ENCODE results near the gene ARHGEF40.

The ARHGEF40 gene

GRCh38 chr14:21075719-21076437 is 5.8 kb downstream of the ARHGEF40 start:
- WGBS (ENCODE audit: insufficient coverage): 97% methylated on average over 9 of the region's 9 CpGs
- Histone ChIP-seq H3K4me1 (ENCODE audit: control extremely low read depth in 1 of 4, control insufficient read depth in 4 of 4, insufficient read depth in 4 of 4, low read length in 3 of 4) (peaks cover 5 to 23% (median 20%) of the 10 kb centered on the region in 4 experiments), H3K9me3 (ENCODE audit: control extremely low read depth in 1 of 5, control insufficient read depth in 4 of 5, insufficient read depth in 2 of 5, low read depth in 1 of 5, low read length in 4 of 5) (no peaks in the 10 kb centered on the region), H3K36me3 (ENCODE audit: control insufficient read depth in 4 of 4, insufficient read depth in 4 of 4, low read length in 3 of 4) (peaks cover 2 to 60% (median 40%) of the 10 kb centered on the region in 4 experiments), H3K27me3 (replicated peaks in 2 of 5; ENCODE audit: control insufficient read depth in 4 of 5, insufficient read depth in 5 of 5, low read length in 4 of 5) (no peaks in the 10 kb centered on the region), H3K27ac (ENCODE audit: insufficient read depth in 1 of 2, low read depth in 1 of 2, low read length in 2 of 2, poor library complexity in 1 of 2, severe bottlenecking in 2 of 2) (no peak overlapping the region), H3K4me3 (ENCODE audit: control insufficient read depth in 1 of 7, extremely low read depth in 1 of 7, insufficient read depth in 4 of 7, low read depth in 2 of 7, low read length in 6 of 7) (no peak overlapping the region)
- DNase-seq: no peak
- POLR2A ChIA-PET: no interaction called here
- CTCF ChIA-PET: interaction anchor here (1.5 to 6.2 kb wide), 3 partner anchors 10 to 29 kb away, joined by 3 to 124 read pairs (median 12); no protein-coding TSS in a partner anchor

- no peaks in the 10 kb centered on the region for H3K9me3 ChIP-seq (ENCODE audit: control extremely low read depth in 1 of 5, control insufficient read depth in 4 of 5, insufficient read depth in 2 of 5, low read depth in 1 of 5, low read length in 4 of 5)
- no peak for DNase-seq
- peaks cover 0 to 7% (median 4%) of the 10 kb centered on the region in 4 experiments for H3K4me1 ChIP-seq (ENCODE audit: control extremely low read depth in 1 of 4, control insufficient read depth in 4 of 4, insufficient read depth in 4 of 4, low read length in 3 of 4)
- POLR2A ChIA-PET: no interaction called here
- no peak overlapping the region for H3K27ac ChIP-seq (ENCODE audit: insufficient read depth in 1 of 2, low read depth in 1 of 2, low read length in 2 of 2, poor library complexity in 1 of 2, severe bottlenecking in 2 of 2)
- 100% methylated on average over 2 of the region's 2 CpGs for WGBS (ENCODE audit: insufficient coverage)
- H3K27me3 ChIP-seq (replicated peaks in 2 of 5; ENCODE audit: control insufficient read depth in 4 of 5, insufficient read depth in 5 of 5, low read length in 4 of 5): no peaks in the 10 kb centered on the region
- CTCF ChIA-PET: interaction anchor here (1.0 to 3.9 kb wide), 5 partner anchors 9 to 27 kb away, joined by 3 to 15 read pairs (median 7); no protein-coding TSS in a partner anchor
- H3K36me3 ChIP-seq (ENCODE audit: control insufficient read depth in 4 of 4, insufficient read depth in 4 of 4, low read length in 3 of 4): peaks cover 2 to 76% (median 51%) of the 10 kb centered on the region in 4 experiments
- H3K4me3 ChIP-seq (ENCODE audit: control insufficient read depth in 1 of 7, extremely low read depth in 1 of 7, insufficient read depth in 4 of 7, low read depth in 2 of 7, low read length in 6 of 7): no peak overlapping the region
Observed at GRCh38 chr14:21077672-21078071, 7.6 kb downstream of the ARHGEF40 start.

GRCh38 chr14:21078287-21078686 is 8.2 kb downstream of the ARHGEF40 start:
- Histone ChIP-seq H3K4me3 (ENCODE audit: control insufficient read depth in 1 of 7, extremely low read depth in 1 of 7, insufficient read depth in 4 of 7, low read depth in 2 of 7, low read length in 6 of 7) (no peak overlapping the region), H3K4me1 (ENCODE audit: control extremely low read depth in 1 of 4, control insufficient read depth in 4 of 4, insufficient read depth in 4 of 4, low read length in 3 of 4) (peaks cover 0 to under 1% (median 0%) of the 10 kb centered on the region in 4 experiments), H3K9me3 (ENCODE audit: control extremely low read depth in 1 of 5, control insufficient read depth in 4 of 5, insufficient read depth in 2 of 5, low read depth in 1 of 5, low read length in 4 of 5) (no peaks in the 10 kb centered on the region), H3K27me3 (replicated peaks in 2 of 5; ENCODE audit: control insufficient read depth in 4 of 5, insufficient read depth in 5 of 5, low read length in 4 of 5) (no peaks in the 10 kb centered on the region), H3K36me3 (ENCODE audit: control insufficient read depth in 4 of 4, insufficient read depth in 4 of 4, low read length in 3 of 4) (peaks cover 2 to 81% (median 51%) of the 10 kb centered on the region in 4 experiments), H3K27ac (ENCODE audit: insufficient read depth in 1 of 2, low read depth in 1 of 2, low read length in 2 of 2, poor library complexity in 1 of 2, severe bottlenecking in 2 of 2) (no peak overlapping the region)
- ChIA-PET CTCF (interaction anchor here (1.0 to 3.9 kb wide), 5 partner anchors 9 to 26 kb away, joined by 3 to 15 read pairs (median 7); no protein-coding TSS in a partner anchor), POLR2A (no interaction called here)
- WGBS (ENCODE audit: insufficient coverage): 100% methylated on average over 3 of the region's 5 CpGs
- no peak for DNase-seq

- no peak for DNase-seq
- ChIA-PET POLR2A (no interaction called here), CTCF (interaction anchor here (1.0 to 3.9 kb wide), 8 partner anchors 8 to 29 kb away, joined by 3 to 15 read pairs (median 6); partner anchors contain the start of gene ARHGEF40)
- Histone ChIP-seq H3K36me3 (ENCODE audit: control insufficient read depth in 4 of 4, insufficient read depth in 4 of 4, low read length in 3 of 4) (peaks cover 2 to 78% (median 51%) of the 10 kb centered on the region in 4 experiments), H3K4me1 (ENCODE audit: control extremely low read depth in 1 of 4, control insufficient read depth in 4 of 4, insufficient read depth in 4 of 4, low read length in 3 of 4) (no peaks in the 10 kb centered on the region), H3K27me3 (replicated peaks in 2 of 5; ENCODE audit: control insufficient read depth in 4 of 5, insufficient read depth in 5 of 5, low read length in 4 of 5) (no peaks in the 10 kb centered on the region), H3K9me3 (ENCODE audit: control extremely low read depth in 1 of 5, control insufficient read depth in 4 of 5, insufficient read depth in 2 of 5, low read depth in 1 of 5, low read length in 4 of 5) (no peaks in the 10 kb centered on the region), H3K27ac (ENCODE audit: insufficient read depth in 1 of 2, low read depth in 1 of 2, low read length in 2 of 2, poor library complexity in 1 of 2, severe bottlenecking in 2 of 2) (no peak overlapping the region), H3K4me3 (ENCODE audit: control insufficient read depth in 1 of 7, extremely low read depth in 1 of 7, insufficient read depth in 4 of 7, low read depth in 2 of 7, low read length in 6 of 7) (no peak overlapping the region)
- WGBS (ENCODE audit: insufficient coverage): 97% methylated on average over 8 of the region's 10 CpGs
Observed at GRCh38 chr14:21078726-21079125, 8.6 kb downstream of the ARHGEF40 start.

- H3K27me3 ChIP-seq (replicated peaks in 2 of 5; ENCODE audit: control insufficient read depth in 4 of 5, insufficient read depth in 5 of 5, low read length in 4 of 5): no peaks in the 10 kb centered on the region
- no peak overlapping the region for H3K4me3 ChIP-seq (ENCODE audit: control insufficient read depth in 1 of 7, extremely low read depth in 1 of 7, insufficient read depth in 4 of 7, low read depth in 2 of 7, low read length in 6 of 7)
- no peaks in the 10 kb centered on the region for H3K4me1 ChIP-seq (ENCODE audit: control extremely low read depth in 1 of 4, control insufficient read depth in 4 of 4, insufficient read depth in 4 of 4, low read length in 3 of 4)
- no peak for DNase-seq
- no peaks in the 10 kb centered on the region for H3K9me3 ChIP-seq (ENCODE audit: control extremely low read depth in 1 of 5, control insufficient read depth in 4 of 5, insufficient read depth in 2 of 5, low read depth in 1 of 5, low read length in 4 of 5)
- peaks cover 4 to 73% (median 48%) of the 10 kb centered on the region in 4 experiments for H3K36me3 ChIP-seq (ENCODE audit: control insufficient read depth in 4 of 4, insufficient read depth in 4 of 4, low read length in 3 of 4)
- CTCF ChIA-PET: interaction anchor here (2.1 to 9.9 kb wide), 3 partner anchors 9 to 23 kb away, joined by 6 to 124 read pairs (median 18); partner anchors contain the start of gene ARHGEF40
- POLR2A ChIA-PET: no interaction called here
- 93% methylated on average over 27 of the region's 30 CpGs for WGBS (ENCODE audit: insufficient coverage)
- H3K27ac ChIP-seq (ENCODE audit: insufficient read depth in 1 of 2, low read depth in 1 of 2, low read length in 2 of 2, poor library complexity in 1 of 2, severe bottlenecking in 2 of 2): no peak overlapping the region
Observed at GRCh38 chr14:21081521-21082142, 11.5 kb downstream of the ARHGEF40 start.

GRCh38 chr14:21083565-21084325 is 13.6 kb downstream of the ARHGEF40 start:
- 96% methylated on average over 11 of the region's 11 CpGs for WGBS (ENCODE audit: insufficient coverage)
- no peaks in the 10 kb centered on the region for H3K27me3 ChIP-seq (replicated peaks in 2 of 5; ENCODE audit: control insufficient read depth in 4 of 5, insufficient read depth in 5 of 5, low read length in 4 of 5)
- ChIA-PET CTCF (interaction anchor here (1.0 to 9.9 kb wide), 9 partner anchors 9 to 68 kb away, joined by 3 to 124 read pairs (median 6); partner anchors contain the start of gene ARHGEF40), POLR2A (no interaction called here)
- peaks cover 4 to 63% (median 39%) of the 10 kb centered on the region in 4 experiments for H3K36me3 ChIP-seq (ENCODE audit: control insufficient read depth in 4 of 4, insufficient read depth in 4 of 4, low read length in 3 of 4)
- H3K4me3 ChIP-seq (ENCODE audit: control insufficient read depth in 1 of 7, extremely low read depth in 1 of 7, insufficient read depth in 4 of 7, low read depth in 2 of 7, low read length in 6 of 7): no peak overlapping the region
- no peak for DNase-seq
- no peaks in the 10 kb centered on the region for H3K9me3 ChIP-seq (ENCODE audit: control extremely low read depth in 1 of 5, control insufficient read depth in 4 of 5, insufficient read depth in 2 of 5, low read depth in 1 of 5, low read length in 4 of 5)
- H3K4me1 ChIP-seq (ENCODE audit: control extremely low read depth in 1 of 4, control insufficient read depth in 4 of 4, insufficient read depth in 4 of 4, low read length in 3 of 4): peaks cover 0 to 14% (median 10%) of the 10 kb centered on the region in 4 experiments
- no peak overlapping the region for H3K27ac ChIP-seq (ENCODE audit: insufficient read depth in 1 of 2, low read depth in 1 of 2, low read length in 2 of 2, poor library complexity in 1 of 2, severe bottlenecking in 2 of 2)
